Breast epithelium (tissue), 4 donors: ENCODE data around the gene CYP4F3. TPM values are rescaled to one million over a fixed set of nuclear protein-coding genes. Genes with fewer than 3 reads are reported as not detected.
A peak's percentile ranks its signal among the peaks of the same experiment; 100 is the strongest.

Experiments used
- DNase-seq, 2 donors: peaks; one replicate each; pipeline ENCODE4 v3.0.0-alpha.2; 2019; ENCODE audit warnings: low spot score in 2 of 2
- H3K27ac ChIP-seq, 2 donors: fragments of 200-600 bp; sonication (generic) in 1 of 2; one replicate each; pipeline ENCODE4 v1.5.1; 2016 to 2019; ENCODE audit warnings: mild to moderate bottlenecking in 1 of 2
- H3K27me3 ChIP-seq, 2 donors: fragments of 200-600 bp; sonication (generic) in 1 of 2; one replicate each; pipeline versions ENCODE4 v1.5.1 to v1.6.0; 2017 to 2019; ENCODE audit warnings: control low read depth in 1 of 2, mild to moderate bottlenecking in 1 of 2
- H3K36me3 ChIP-seq: fragments of 200-600 bp; one replicate; pipeline ENCODE4 v1.5.1; 2019
- H3K4me1 ChIP-seq, 2 donors: fragments of 200-600 bp; sonication (generic); one replicate each; pipeline ENCODE4 v1.5.1; 2016 to 2019; ENCODE audit warnings: control low read depth in 1 of 2
- H3K4me3 ChIP-seq, 3 donors: fragments of 200-600 bp; sonication (generic); 1 replicate in 2 of 3; 2 replicates in 1 of 3; pipeline ENCODE4 v1.5.1; 2016 to 2019; ENCODE audit warnings: mild to moderate bottlenecking in 3 of 3, moderate library complexity in 2 of 3
- H3K9me3 ChIP-seq, 2 donors: fragments of 200-600 bp; sonication (generic) in 1 of 2; one replicate each; pipeline ENCODE4 v1.5.1; 2016 to 2019; ENCODE audit warnings: control low read depth in 1 of 2
- CTCF ChIP-seq, 3 donors: fragments of 450-650 bp; IDR thresholded peaks; one replicate each; pipeline ENCODE4 v1.5.1; 2016 to 2017; ENCODE audit warnings: antibody characterized with exemption in 3 of 3, mild to moderate bottlenecking in 3 of 3, moderate library complexity in 3 of 3
- POLR2A ChIP-seq: fragments of 450-650 bp; IDR thresholded peaks from one replicate; pipeline ENCODE4 v1.6.1; 2016; ENCODE audit warnings: antibody characterized with exemption, mild to moderate bottlenecking, moderate library complexity
- POLR2AphosphoS5 ChIP-seq, 3 donors: sonication (generic); formaldehyde crosslinking; IDR thresholded peaks; one replicate each; pipeline ENCODE4 v1.6.1; 2017; ENCODE audit warnings: antibody characterized with exemption in 3 of 3
- intact Hi-C: fragments of 100-400 bp; cut with DNase I; formaldehyde crosslinking; loops from one replicate; pipeline ENCODE4 v1.15.1; 2023; ENCODE audit warnings: low total_unique reads
- total RNA-seq, 3 donors: library from RNA; depleted of rRNA; stranded (reverse); fragments of >200 nt; gene quantifications; one replicate each; pipeline ENCODE4 v1.1.0, GENCODE V29; 2016

The CYP4F3 gene
- total RNA-seq, 3 donors from 2014 or later: 0.16 to 0.44 TPM; not detected in 1

GRCh38 chr19:15609261-15609660 is 31.4 kb upstream of the CYP4F3 start:
- intact Hi-C loops: no loop called here

GRCh38 chr19:15612342-15612741 is 28.4 kb upstream of the CYP4F3 start:
- Histone ChIP-seq H3K9me3 (no peaks in the 10 kb centered on the region), H3K4me1 (no peaks in the 10 kb centered on the region), H3K4me3 (no peak overlapping the region), H3K36me3 (no peaks in the 10 kb centered on the region), H3K27me3 (no peaks in the 10 kb centered on the region), H3K27ac (no peak overlapping the region)
- peak in 1 of 2 donors; percentile 3 for DNase-seq
- TF ChIP-seq CTCF (IDR thresholded peaks at IDR 0.05) (no peak), POLR2AphosphoS5 (IDR thresholded peaks at IDR 0.05) (no peak), POLR2A (no peak)
- intact Hi-C loops: no loop called here

More at GRCh38 chr19:15609261-15609660, 31.4 kb upstream of the CYP4F3 start:
- Histone ChIP-seq H3K27ac (no peak overlapping the region), H3K4me3 (no peak overlapping the region), H3K4me1 (no peaks in the 10 kb centered on the region), H3K27me3 (no peaks in the 10 kb centered on the region), H3K36me3 (no peaks in the 10 kb centered on the region), H3K9me3 (no peaks in the 10 kb centered on the region)
- DNase-seq: no peak
- TF ChIP-seq POLR2AphosphoS5 (IDR thresholded peaks at IDR 0.05) (no peak), POLR2A (no peak), CTCF (IDR thresholded peaks at IDR 0.05) (no peak)

- intact Hi-C loops: no loop called here
- DNase-seq: no peak
- TF ChIP-seq POLR2A (no peak), CTCF (IDR thresholded peaks at IDR 0.05) (no peak), POLR2AphosphoS5 (IDR thresholded peaks at IDR 0.05) (no peak)
- no peaks in the 10 kb centered on the region for H3K9me3 ChIP-seq
- no peak overlapping the region for H3K4me3 ChIP-seq
- no peaks in the 10 kb centered on the region for H3K36me3 ChIP-seq
- peaks cover 0 to 1% of the 10 kb centered on the region in 2 donors for H3K27me3 ChIP-seq
- H3K27ac ChIP-seq: no peak overlapping the region
- no peaks in the 10 kb centered on the region for H3K4me1 ChIP-seq
Observed at GRCh38 chr19:15613338-15613737, 27.4 kb upstream of the CYP4F3 start.

DNA sequence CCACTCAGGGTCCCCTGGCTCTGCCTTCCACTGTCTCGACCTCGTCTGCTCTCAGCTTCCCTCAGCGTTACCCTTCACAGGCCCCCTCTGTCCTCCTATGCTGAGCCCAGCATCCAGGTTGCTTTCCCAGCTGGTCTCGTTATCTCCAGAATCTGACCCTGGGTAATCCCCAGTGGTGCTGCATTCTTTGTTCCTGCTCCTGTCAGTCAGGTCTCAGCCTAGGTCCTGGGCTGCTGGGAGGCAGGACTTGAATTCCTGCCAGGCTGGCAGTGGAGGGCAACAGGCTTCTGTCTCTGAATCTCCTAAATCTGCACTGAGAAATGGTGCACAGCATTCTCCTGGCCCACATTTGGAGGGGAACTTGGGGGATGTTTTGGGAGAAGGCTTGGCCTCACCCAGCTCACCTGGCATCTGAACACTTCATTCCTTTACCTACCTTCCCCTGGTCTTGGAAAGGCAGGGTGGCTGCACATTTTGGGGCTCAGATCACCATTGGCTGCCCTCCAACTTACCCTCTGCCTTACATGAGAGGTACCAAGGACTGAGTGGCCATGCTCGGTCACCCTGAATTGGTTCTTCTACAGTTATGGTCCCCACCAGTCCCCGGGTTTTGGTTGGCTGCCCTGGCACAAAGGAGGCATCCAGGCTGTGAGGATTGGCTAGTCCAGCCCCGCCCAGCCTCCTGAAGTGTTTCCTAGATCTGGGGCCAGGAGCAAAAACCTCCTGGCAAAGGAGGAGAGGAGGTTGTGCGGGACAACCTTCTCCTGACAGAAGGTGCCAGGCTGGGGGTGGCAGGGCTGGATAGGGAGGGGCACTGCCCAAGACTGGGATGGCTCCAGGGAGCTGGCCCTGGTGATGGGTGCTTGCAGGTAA is 26.0 kb upstream of the CYP4F3 start, which contains the start of gene CYP4F8:
CYP4F8 (plus strand) TSS at position 712 of the 873 bp plus-strand sequence. CDS start 399 bp downstream, outside the sequence.
- intact Hi-C loops: loop anchor here (2.0 kb wide), 1 partner anchor 66 kb away; no protein-coding TSS in a partner anchor
- no peaks in the 10 kb centered on the region for H3K4me1 ChIP-seq
- H3K9me3 ChIP-seq: no peaks in the 10 kb centered on the region
- H3K27ac ChIP-seq: no peak within 1 kb of the TSS
- no peaks in the 10 kb centered on the region for H3K36me3 ChIP-seq
- no peak within 1 kb of the TSS for H3K4me3 ChIP-seq
- H3K27me3 ChIP-seq: peaks cover 0 to 15% of the 10 kb centered on the region in 2 donors
- TF ChIP-seq CTCF (IDR thresholded peaks at IDR 0.05): no peak
- no peak for TF ChIP-seq POLR2A
- no peak for TF ChIP-seq POLR2AphosphoS5 (IDR thresholded peaks at IDR 0.05)
- peak in 1 of 2 donors; percentile 13 for DNase-seq

DNA sequence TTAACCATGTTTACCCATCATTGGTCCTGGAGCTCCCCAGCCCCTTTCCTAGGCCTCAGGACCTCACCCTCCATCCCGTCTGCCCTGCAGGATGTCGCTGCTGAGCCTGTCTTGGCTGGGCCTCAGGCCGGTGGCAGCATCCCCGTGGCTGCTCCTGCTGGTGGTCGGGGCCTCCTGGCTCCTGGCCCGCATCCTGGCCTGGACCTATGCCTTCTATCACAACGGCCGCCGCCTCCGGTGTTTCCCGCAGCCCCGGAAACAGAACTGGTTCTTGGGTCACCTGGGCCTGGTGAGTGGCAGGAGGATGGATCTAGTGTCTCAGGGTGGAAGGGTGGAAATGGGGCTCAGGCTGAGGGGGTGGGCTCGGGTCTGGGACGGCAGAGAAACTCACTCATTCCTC is 25.2 kb upstream of the CYP4F3 start:
- H3K27me3 ChIP-seq: peaks cover 0 to 15% of the 10 kb centered on the region in 2 donors
- no peaks in the 10 kb centered on the region for H3K9me3 ChIP-seq
- intact Hi-C loops: loop anchor here (2.0 kb wide), 1 partner anchor 65 kb away; no protein-coding TSS in a partner anchor
- no peak overlapping the region for H3K4me3 ChIP-seq
- H3K27ac ChIP-seq: no peak overlapping the region
- no peak for TF ChIP-seq CTCF (IDR thresholded peaks at IDR 0.05)
- TF ChIP-seq POLR2AphosphoS5 (IDR thresholded peaks at IDR 0.05): no peak
- no peak for TF ChIP-seq POLR2A
- peak in 1 of 2 donors; percentile 5 for DNase-seq
- H3K4me1 ChIP-seq: no peaks in the 10 kb centered on the region
- H3K36me3 ChIP-seq: no peaks in the 10 kb centered on the region
